Caco-2 (cell line): ENCODE data around the gene ST8SIA2. TPM values are rescaled to one million over a fixed set of nuclear protein-coding genes. Genes with fewer than 3 reads are reported as not detected.

Source experiments
- Bru-seq: library from RNA; stranded (reverse); fragments of 400-500 nt; gene quantifications from one replicate; lab custom pipeline; 2021; lab: Mats Ljungman, UMichigan
- BruChase-seq, 2 experiments: library from RNA; stranded (reverse); fragments of 400-500 nt; gene quantifications; one replicate each; lab custom pipeline; 2021; lab: Mats Ljungman, UMichigan
- BruUV-seq: library from RNA; stranded (reverse); fragments of 400-500 nt; replicated peaks from 2 replicates; lab custom pipeline; 2021; lab: Mats Ljungman, UMichigan
- CTCF ChIA-PET: fragments of 300-600 bp; sonication (Branson Sonifier 250); formaldehyde crosslinking; loops from one replicate; lab custom pipeline; 2022; ENCODE audit warnings: antibody characterized with exemption; lab: Charles Lee
- POLR2A ChIA-PET: fragments of 300-600 bp; sonication (Branson Sonifier 250); formaldehyde crosslinking; loops from one replicate; lab custom pipeline; 2022; ENCODE audit warnings: antibody characterized with exemption; lab: Charles Lee
- DNase-seq, 2 experiments: peaks; one replicate each; pipeline versions ENCODE4 v3.0.0 to v3.0.0-alpha.2; 2020 to 2022
- H3K27me3 ChIP-seq: replicated peaks from 2 replicates; pipeline ENCODE4 v1.6.0; 2011; ENCODE audit warnings: low read length; ENCODE audit not compliant: control insufficient read depth, insufficient read depth
- H3K36me3 ChIP-seq: 2 replicates; pipeline ENCODE4 v1.5.1; 2011; ENCODE audit warnings: low read length; ENCODE audit not compliant: control insufficient read depth, insufficient read depth
- H3K4me1 ChIP-seq: fragments of 250-450 bp; sonication (Bioruptor Pico); 2 replicates; pipeline ENCODE4 v1.5.1; 2020; ENCODE audit warnings: mild to moderate bottlenecking
- H3K4me3 ChIP-seq: 2 replicates; pipeline ENCODE4 v1.5.1; 2011; ENCODE audit warnings: low read depth, mild to moderate bottlenecking, control low read depth, low read length
- H3K9me3 ChIP-seq: fragments of 250-450 bp; sonication (Bioruptor Pico); 2 replicates; pipeline ENCODE4 v1.5.1; 2020; ENCODE audit warnings: mild to moderate bottlenecking, moderate library complexity
- H3K27ac Mint-ChIP-seq: one replicate; pipeline ENCODE4 v1.8.0; 2022; ENCODE audit warnings: mixed read lengths; ENCODE audit not compliant: unreplicated experiment
- H3K27me3 Mint-ChIP-seq: one replicate; pipeline ENCODE4 v1.8.0; 2022; ENCODE audit warnings: mixed read lengths; ENCODE audit not compliant: insufficient read depth, unreplicated experiment
- H3K36me3 Mint-ChIP-seq: one replicate; pipeline ENCODE4 v1.8.0; 2022; ENCODE audit warnings: mild to moderate bottlenecking, mixed read lengths; ENCODE audit not compliant: insufficient read depth, unreplicated experiment
- H3K4me1 Mint-ChIP-seq: one replicate; pipeline ENCODE4 v1.8.0; 2022; ENCODE audit warnings: low read depth, mixed read lengths; ENCODE audit not compliant: unreplicated experiment
- H3K4me3 Mint-ChIP-seq: one replicate; pipeline ENCODE4 v1.8.0; 2022; ENCODE audit warnings: mild to moderate bottlenecking, moderate library complexity, mixed read lengths; ENCODE audit not compliant: unreplicated experiment
- H3K9me3 Mint-ChIP-seq: one replicate; pipeline ENCODE4 v1.8.0; 2022; ENCODE audit warnings: mixed read lengths; ENCODE audit not compliant: unreplicated experiment
- CTCF ChIP-seq, 2 experiments: fragments of 200-600 bp in 1 of 2; IDR thresholded peaks; 1 replicate in 1 of 2; 2 replicates in 1 of 2; pipeline versions ENCODE4 v1.5.1 to v1.8.0; 2011 to 2022; ENCODE audit warnings: antibody characterized with exemption in 1 of 2, control low read depth in 1 of 2, inconsistent platforms in 1 of 2, low read depth in 1 of 2, low read length in 1 of 2, mild to moderate bottlenecking in 1 of 2, moderate library complexity in 1 of 2; ENCODE audit not compliant: insufficient read depth in 1 of 2, severe bottlenecking in 1 of 2, unreplicated experiment in 1 of 2
- intact Hi-C: fragments of 100-400 bp; cut with micrococcal nuclease; formaldehyde crosslinking; loops from one replicate; pipeline ENCODE4 v1.10.0; 2022; ENCODE audit not compliant: unreplicated experiment
- long read RNA-seq: library from polyadenylated mRNA; stranded (forward); transcript quantifications from one replicate; pipeline ENCODE4 v2.0.0, GENCODE V29; 2022
- total RNA-seq: library from RNA; stranded (reverse); gene quantifications from 2 replicates; pipeline ENCODE4 v1.2.3, GENCODE V29; 2022

Gene ST8SIA2
- total RNA-seq (not detected in 2 replicates), Bru-seq, nascent RNA (percentile 10 among the genes with signal in this experiment), BruChase-seq, experiment 1, labeled RNA remaining after a 2-hour chase (percentile 6 among the genes with signal in this experiment), BruChase-seq, experiment 2, labeled RNA remaining after a 6-hour chase (percentile 8 among the genes with signal in this experiment)
- long read RNA-seq = 0 reads

- no peaks in the 10 kb centered on the region; the same call in 1 of the 2 replicates for H3K9me3 ChIP-seq
- H3K27me3 ChIP-seq = peaks cover 2% of the 10 kb centered on the region; the same call in 1 of the 2 replicates
- no peaks in the 10 kb centered on the region for H3K36me3 ChIP-seq
- H3K36me3 Mint-ChIP-seq = no peaks in the 10 kb centered on the region
- H3K9me3 Mint-ChIP-seq = no peaks in the 10 kb centered on the region
- no peaks in the 10 kb centered on the region for H3K4me1 Mint-ChIP-seq
- ChIA-PET CTCF (interaction anchor here (3.4 kb wide), 1 partner anchor 321 kb away, joined by 13 read pairs; no protein-coding TSS in a partner anchor), POLR2A (no interaction called here)
- no peak within 1 kb of the TSS for H3K27ac Mint-ChIP-seq
- peak; percentile 50 to 53 for DNase-seq
- peak within 1 kb of the TSS; percentile 67 for H3K4me3 Mint-ChIP-seq
- H3K4me3 ChIP-seq = peak within 1 kb of the TSS; percentile 33
- no TSS peak for BruUV-seq
- intact Hi-C loops = no loop called here
- peaks cover 59% of the 10 kb centered on the region for H3K27me3 Mint-ChIP-seq
- no peak for TF ChIP-seq CTCF (IDR thresholded peaks at IDR 0.05; ENCODE audit: insufficient read depth in 1 of 2, low read depth in 1 of 2, low read length in 1 of 2, severe bottlenecking in 1 of 2, unreplicated experiment in 1 of 2)
- no peaks in the 10 kb centered on the region; the same call in 1 of the 2 replicates for H3K4me1 ChIP-seq
These were observed at the start of gene ST8SIA2 for GRCh38 chr15:92393071-92393979. Gene ST8SIA2, plus strand, starts transcription at chr15:92393881. Its CDS starts 184 bp downstream, at chr15:92394065.

- H3K4me1 Mint-ChIP-seq = peaks cover 9% of the 10 kb centered on the region
- no peaks in the 10 kb centered on the region for H3K9me3 ChIP-seq
- H3K4me3 Mint-ChIP-seq = no peak overlapping the region
- no peak overlapping the region for H3K4me3 ChIP-seq
- CTCF ChIA-PET = no interaction called here
- DNase-seq = no peak
- 0 out of 2 replicates have a peak, but pooled peaks cover 6% of the 10 kb centered on the region for H3K4me1 ChIP-seq
- POLR2A ChIA-PET = no interaction called here
- H3K36me3 Mint-ChIP-seq = no peaks in the 10 kb centered on the region
- H3K27ac Mint-ChIP-seq = no peak overlapping the region
- no peak for TF ChIP-seq CTCF (IDR thresholded peaks at IDR 0.05; ENCODE audit: insufficient read depth in 1 of 2, low read depth in 1 of 2, low read length in 1 of 2, severe bottlenecking in 1 of 2, unreplicated experiment in 1 of 2)
- no peaks in the 10 kb centered on the region for H3K9me3 Mint-ChIP-seq
- H3K27me3 ChIP-seq = no peaks in the 10 kb centered on the region
- no TSS peak for BruUV-seq
- peaks cover 23% of the 10 kb centered on the region for H3K27me3 Mint-ChIP-seq
- intact Hi-C loops = no loop called here
- H3K36me3 ChIP-seq = no peaks in the 10 kb centered on the region
These were observed 49.6 kb upstream of the ST8SIA2 start for GRCh38 chr15:92343924-92344643.

- peaks cover 27% of the 10 kb centered on the region for H3K27me3 Mint-ChIP-seq
- H3K27me3 ChIP-seq = no peaks in the 10 kb centered on the region
- intact Hi-C loops = no loop called here
- H3K27ac Mint-ChIP-seq = no peak overlapping the region
- ChIA-PET POLR2A (no interaction called here), CTCF (no interaction called here)
- peaks cover 9% of the 10 kb centered on the region for H3K4me1 Mint-ChIP-seq
- no peak overlapping the region for H3K4me3 Mint-ChIP-seq
- DNase-seq = no peak
- H3K9me3 Mint-ChIP-seq = no peaks in the 10 kb centered on the region
- 0 out of 2 replicates have a peak, but pooled peaks cover 6% of the 10 kb centered on the region for H3K4me1 ChIP-seq
- H3K36me3 Mint-ChIP-seq = no peaks in the 10 kb centered on the region
- BruUV-seq = no TSS peak
- no peak for TF ChIP-seq CTCF (IDR thresholded peaks at IDR 0.05; ENCODE audit: insufficient read depth in 1 of 2, low read depth in 1 of 2, low read length in 1 of 2, severe bottlenecking in 1 of 2, unreplicated experiment in 1 of 2)
- H3K9me3 ChIP-seq = no peaks in the 10 kb centered on the region
- H3K4me3 ChIP-seq = no peak overlapping the region
- H3K36me3 ChIP-seq = no peaks in the 10 kb centered on the region
These were observed 47.6 kb upstream of the ST8SIA2 start for GRCh38 chr15:92346063-92346462.
